Right lobe of liver (tissue), 4 donors: Measurements from ENCODE around the gene RAB26.
"Not testable (repeated sequence)": the region's sequence is repeated elsewhere in the genome, so short reads cannot be mapped to it uniquely, and the experiment has no call there.

Experiments
- CTCF ChIP-seq, 4 donors: fragments of 200-600 bp in 3 of 4; fragments of 450-650 bp in 1 of 4; IDR thresholded peaks; one replicate each; pipeline versions ENCODE4 v1.5.1 to v1.8.0; 2016 to 2022; ENCODE audit warnings: antibody characterized with exemption in 4 of 4, mild to moderate bottlenecking in 2 of 4
- POLR2A ChIP-seq: fragments of 450-650 bp; IDR thresholded peaks from one replicate; pipeline ENCODE4 v1.6.1; 2017; ENCODE audit warnings: antibody characterized with exemption, mild to moderate bottlenecking
- donor health status: DM: no; HTN: no; CAD: no.
- donor health status: DM: no; HTN: no; CAD: no.
- donor health status: DM: no; HTN: yes; CAD: no.

GRCh38 chr16:2127630-2128280 is 20.7 kb upstream of the RAB26 start:
- not testable (repeated sequence) for TF ChIP-seq CTCF (IDR thresholded peaks at IDR 0.05); POLR2A
